GM20000 (cell line): ENCODE data around the gene FAM83C.
A peak's percentile ranks its signal among the peaks of the same experiment; 100 is the strongest.

Experiments used
- DNase-seq: peaks from one replicate; pipeline ENCODE4 v3.0.0; 2012; ENCODE audit warnings: low spot score
- CTCF ChIP-seq: IDR thresholded peaks from 2 replicates; pipeline ENCODE4 v1.5.1; 2012; ENCODE audit warnings: mild to moderate bottlenecking, control low read depth; ENCODE audit errors: extremely low read depth, missing control alignments

The FAM83C gene

DNA sequence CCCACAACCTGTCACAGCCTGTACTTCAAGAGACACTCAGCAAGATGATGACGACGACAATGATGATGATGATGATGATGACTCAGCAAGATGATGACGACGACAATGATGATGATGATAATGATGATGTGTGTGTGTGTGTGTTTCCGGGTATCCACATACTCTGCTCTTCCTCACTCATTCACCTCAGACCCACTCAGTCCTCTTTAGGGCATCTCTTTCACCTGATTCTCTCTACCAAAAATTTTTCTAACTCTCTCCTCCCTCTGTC lies 6.5 kb downstream of the FAM83C start:
- DNase-seq: no peak
- no peak for TF ChIP-seq CTCF

GRCh38 chr20:35284992-35285805 lies 7.0 kb downstream of the FAM83C start:
- no peak for TF ChIP-seq CTCF
- DNase-seq: no peak

DNA sequence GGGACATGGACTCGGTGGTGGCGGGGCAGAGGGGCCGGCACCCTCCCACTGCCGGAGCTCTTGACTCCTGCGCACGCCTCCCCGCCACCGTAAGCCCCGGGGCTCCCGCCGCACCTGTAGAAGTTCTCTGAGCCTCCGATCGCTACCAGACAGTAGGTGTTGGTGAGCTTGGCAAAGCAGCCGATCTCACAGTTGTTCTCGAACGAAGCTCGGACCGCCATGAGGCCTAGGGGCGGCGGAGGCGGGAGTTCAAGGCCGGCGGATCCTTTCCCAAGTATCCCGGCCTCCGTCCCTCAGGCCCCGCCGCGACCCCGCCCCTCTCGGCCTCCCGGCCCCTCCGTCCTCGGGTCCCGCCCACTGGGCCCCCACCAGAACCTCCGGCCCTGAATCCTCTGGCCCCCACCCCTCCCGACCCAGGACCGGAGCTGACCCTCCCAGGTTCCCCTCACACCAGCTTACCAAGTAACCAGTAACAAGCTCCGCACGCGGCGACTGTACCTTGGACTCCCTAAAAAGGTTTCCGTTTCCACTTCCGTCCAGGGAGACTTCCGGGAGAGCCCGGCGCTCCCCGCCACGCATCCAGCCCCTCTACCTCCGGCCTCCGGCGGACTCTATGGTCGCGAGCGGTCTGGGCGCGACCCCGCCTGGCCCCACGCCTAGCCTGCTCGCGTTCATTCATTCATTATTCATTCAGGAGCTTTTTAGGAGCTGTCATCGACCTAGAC lies 7.8 kb downstream of the FAM83C start, which contains the start of gene EIF6:
TSS of gene EIF6 (minus strand) at position 506 of the 725 bp plus-strand sequence. CDS start at position 221, 285 bp downstream.
- DNase-seq: peak; percentile 95
- no peak for TF ChIP-seq CTCF

GRCh38 chr20:35283441-35284266 lies 8.6 kb downstream of the FAM83C start:
- no peak for DNase-seq
- TF ChIP-seq CTCF: no peak

- DNase-seq: no peak
- TF ChIP-seq CTCF: no peak
Observed at GRCh38 chr20:35281506-35282101, 10.6 kb downstream of the FAM83C start.

GRCh38 chr20:35280523-35280922 lies 11.7 kb downstream of the FAM83C start:
- no peak for DNase-seq
- no peak for TF ChIP-seq CTCF
